ENCODE data around the gene TSGA10IP. TPM values are rescaled to one million over a fixed set of nuclear protein-coding genes. Genes with fewer than 3 reads are reported as not detected.

TSGA10IP gene
- total and polyA plus RNA-seq, 12 donors = 0.01 TPM; not detected in 11

GRCh38 chr11:65911682-65912568 is 33.4 kb upstream of the TSGA10IP start:
- H3K4me1 ChIP-seq = peaks cover 25 to 46% (median 38%) of the 10 kb centered on the region in 9 donors
- peak overlapping the region in 6 of 10 donors; percentile 9 to 61 (median 38) for H3K27ac ChIP-seq
- WGBS, 2 donors = 19 to 26% methylated on average over 14 of the region's 14 CpGs
- peak; percentile 11 to 73 (median 46) for ATAC-seq
- intact Hi-C loops (cut with DNase I) = no loop called here
- no peaks in the 10 kb centered on the region for H3K9me3 ChIP-seq
- peak in 8 of 9 donors; percentile 7 to 62 (median 40) for TF ChIP-seq CTCF (IDR thresholded peaks at IDR 0.05)
- H3K27me3 ChIP-seq = no peaks in the 10 kb centered on the region
- peak in 1 of 2 donors; percentile 64 for DNase-seq
- peak overlapping the region in 1 of 10 donors; percentile 6 for H3K4me3 ChIP-seq
- H3K36me3 ChIP-seq = peaks cover 0 to under 1% (median 0%) of the 10 kb centered on the region in 9 donors

- Histone ChIP-seq H3K4me1 (peaks cover 34 to 55% (median 47%) of the 10 kb centered on the region in 9 donors), H3K27ac (no peak overlapping the region), H3K27me3 (no peaks in the 10 kb centered on the region), H3K36me3 (peaks cover 0 to 10% (median 0%) of the 10 kb centered on the region in 9 donors), H3K9me3 (no peaks in the 10 kb centered on the region), H3K4me3 (no peak overlapping the region)
- intact Hi-C loops (cut with DNase I) = no loop called here
- ATAC-seq = no peak
- no peak for TF ChIP-seq CTCF (IDR thresholded peaks at IDR 0.05)
- WGBS, 2 donors = 65 to 76% methylated on average over 4 of the region's 4 CpGs
- no peak for DNase-seq
Observed at GRCh38 chr11:65912845-65913244, 32.4 kb upstream of the TSGA10IP start.

GRCh38 chr11:65915101-65915820 is 30.0 kb upstream of the TSGA10IP start:
- DNase-seq (no peak), ATAC-seq (no peak)
- no peaks in the 10 kb centered on the region for H3K27me3 ChIP-seq
- no peaks in the 10 kb centered on the region for H3K9me3 ChIP-seq
- intact Hi-C loops (cut with DNase I) = loop anchor here in 3 of 10 donors (5.0 kb wide), 2 partner anchors 47 to 343 kb away; partner anchors contain the start of genes SART1 (in 2 of the 3), FAM89B (in 1 of the 3) and ZNRD2 (in 1 of the 3)
- peak overlapping the region in 9 of 10 donors; percentile 67 to 99 (median 81) for H3K27ac ChIP-seq
- 60 to 67% methylated on average over 10 of the region's 10 CpGs for WGBS, 2 donors
- peaks cover 0 to 10% (median 0%) of the 10 kb centered on the region in 9 donors for H3K36me3 ChIP-seq
- TF ChIP-seq CTCF (IDR thresholded peaks at IDR 0.05) = no peak
- H3K4me3 ChIP-seq = peak overlapping the region in 3 of 10 donors; percentile 13 to 29 (median 21)
- H3K4me1 ChIP-seq = peaks cover 40 to 64% (median 57%) of the 10 kb centered on the region in 9 donors

GRCh38 chr11:65915821-65916251 is 29.4 kb upstream of the TSGA10IP start:
- peak overlapping the region in 9 of 10 donors; percentile 67 to 99 (median 81) for H3K27ac ChIP-seq
- TF ChIP-seq CTCF (IDR thresholded peaks at IDR 0.05) = no peak
- H3K9me3 ChIP-seq = no peaks in the 10 kb centered on the region
- intact Hi-C loops (cut with DNase I) = loop anchor here in 3 of 10 donors (5.0 kb wide), 2 partner anchors 46 to 344 kb away; partner anchors contain the start of genes SART1 (in 2 of the 3), FAM89B (in 1 of the 3) and ZNRD2 (in 1 of the 3)
- H3K4me1 ChIP-seq = peaks cover 45 to 70% (median 63%) of the 10 kb centered on the region in 9 donors
- ATAC-seq (peak in 7 of 8 donors; percentile 10 to 69 (median 43)), DNase-seq (peak; percentile 70 to 71)
- 12 to 23% methylated on average over 13 of the region's 13 CpGs for WGBS, 2 donors
- H3K4me3 ChIP-seq = peak overlapping the region in 4 of 10 donors; percentile 13 to 29 (median 18)
- H3K27me3 ChIP-seq = no peaks in the 10 kb centered on the region
- H3K36me3 ChIP-seq = peaks cover 0 to 10% (median 0%) of the 10 kb centered on the region in 9 donors
